Stimulated activated naive CD8-positive, alpha-beta T cell treated with anti-CD3 and anti-CD28 coated beads, Interleukin-15, Interleukin-2, amounts not matched to agents 100 ng/mL and 50 ng/mL, for 24 hours (primary cell): ENCODE measurements around the gene ZNF503.
A peak's percentile ranks its signal among the peaks of the same experiment; 100 is the strongest.

Experiments used
- H3K27ac Mint-ChIP-seq: one replicate; pipeline ENCODE4 v1.8.0; 2021; ENCODE audit warnings: mild to moderate bottlenecking, mixed read lengths
- H3K27me3 Mint-ChIP-seq: one replicate; pipeline ENCODE4 v1.8.0; 2021; ENCODE audit warnings: mixed read lengths
- H3K36me3 Mint-ChIP-seq: one replicate; pipeline ENCODE4 v1.8.0; 2021; ENCODE audit warnings: low read depth, mixed read lengths
- H3K4me1 Mint-ChIP-seq: one replicate; pipeline ENCODE4 v1.8.0; 2021; ENCODE audit warnings: low read depth, mixed read lengths
- H3K4me3 Mint-ChIP-seq: one replicate; pipeline ENCODE4 v1.8.0; 2021; ENCODE audit warnings: mild to moderate bottlenecking, mixed read lengths
- H3K9me3 Mint-ChIP-seq: one replicate; pipeline ENCODE4 v1.8.0; 2021; ENCODE audit warnings: mixed read lengths

The ZNF503 gene

DNA sequence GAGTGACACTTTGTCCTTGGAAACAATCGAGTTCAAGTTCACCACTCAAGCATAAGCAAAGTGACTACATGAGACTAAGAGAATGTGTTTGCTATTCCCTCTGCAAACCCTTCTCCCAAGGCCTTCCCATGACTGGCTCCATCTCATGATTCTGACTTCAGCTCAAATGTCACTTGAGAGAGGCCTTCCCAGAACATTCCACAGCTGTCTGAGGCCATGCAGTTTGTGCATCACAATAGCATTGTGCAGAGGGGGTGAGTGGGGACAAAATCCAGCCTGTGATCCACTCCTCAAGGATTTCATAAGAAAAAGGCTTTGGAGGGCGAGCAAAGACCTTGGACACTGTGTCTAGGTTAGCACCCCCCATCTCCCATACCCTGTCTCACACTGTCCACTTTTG, 23.0 kb upstream of the ZNF503 start:
- H3K4me1 Mint-ChIP-seq = no peaks in the 10 kb centered on the region
- no peak overlapping the region for H3K4me3 Mint-ChIP-seq
- peaks cover 5% of the 10 kb centered on the region for H3K27me3 Mint-ChIP-seq
- no peaks in the 10 kb centered on the region for H3K9me3 Mint-ChIP-seq
- H3K36me3 Mint-ChIP-seq = no peaks in the 10 kb centered on the region
- no peak overlapping the region for H3K27ac Mint-ChIP-seq

DNA sequence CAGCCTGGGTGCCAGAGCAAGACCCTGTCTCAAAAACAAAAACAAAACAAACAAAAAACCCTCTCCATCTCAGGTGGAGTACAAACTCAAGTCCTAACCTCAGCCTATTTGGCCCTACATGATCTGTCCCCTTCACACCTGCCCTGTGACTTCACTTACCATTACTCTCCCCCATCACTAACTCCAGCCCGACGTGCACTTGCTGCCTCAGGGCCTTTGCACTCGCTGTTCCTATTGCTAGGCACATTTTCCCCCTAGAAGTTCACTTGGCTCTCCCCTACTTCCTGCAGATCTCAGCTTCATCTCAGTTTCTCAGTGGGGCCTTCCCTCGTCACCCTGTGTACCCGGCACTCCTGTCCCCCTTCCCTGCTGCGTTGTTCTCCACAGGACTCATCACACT, 21.3 kb upstream of the ZNF503 start:
- Mint-ChIP-seq H3K27me3 (no peaks in the 10 kb centered on the region), H3K27ac (no peak overlapping the region), H3K9me3 (no peaks in the 10 kb centered on the region)

DNA sequence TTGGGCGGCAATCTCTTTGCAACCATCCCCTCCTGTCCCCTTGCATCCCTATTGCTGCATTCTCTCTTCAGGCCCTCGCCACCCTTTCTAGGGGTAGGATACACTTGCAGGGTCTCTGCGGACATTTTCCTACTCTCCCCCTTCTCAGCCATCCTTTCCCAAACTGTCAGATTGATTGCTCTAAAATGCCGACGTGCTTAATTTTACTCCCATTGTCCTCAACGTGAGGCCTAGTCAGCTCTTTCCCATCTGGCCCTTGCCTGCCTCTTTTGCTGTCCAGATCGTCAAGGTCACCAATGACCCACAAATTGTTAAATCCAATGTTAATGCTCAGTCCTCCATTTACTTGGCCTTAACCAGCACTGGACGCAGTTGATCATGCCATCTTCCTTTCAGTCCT, 17.1 kb upstream of the ZNF503 start:
- no peaks in the 10 kb centered on the region for H3K9me3 Mint-ChIP-seq
- no peaks in the 10 kb centered on the region for H3K4me1 Mint-ChIP-seq
- peaks cover 19% of the 10 kb centered on the region for H3K27me3 Mint-ChIP-seq
- H3K36me3 Mint-ChIP-seq = no peaks in the 10 kb centered on the region
- H3K27ac Mint-ChIP-seq = no peak overlapping the region
- H3K4me3 Mint-ChIP-seq = no peak overlapping the region

More for the DNA sequence above, 21.3 kb upstream of the ZNF503 start:
- no peaks in the 10 kb centered on the region for H3K4me1 Mint-ChIP-seq
- no peaks in the 10 kb centered on the region for H3K36me3 Mint-ChIP-seq
- no peak overlapping the region for H3K4me3 Mint-ChIP-seq

DNA sequence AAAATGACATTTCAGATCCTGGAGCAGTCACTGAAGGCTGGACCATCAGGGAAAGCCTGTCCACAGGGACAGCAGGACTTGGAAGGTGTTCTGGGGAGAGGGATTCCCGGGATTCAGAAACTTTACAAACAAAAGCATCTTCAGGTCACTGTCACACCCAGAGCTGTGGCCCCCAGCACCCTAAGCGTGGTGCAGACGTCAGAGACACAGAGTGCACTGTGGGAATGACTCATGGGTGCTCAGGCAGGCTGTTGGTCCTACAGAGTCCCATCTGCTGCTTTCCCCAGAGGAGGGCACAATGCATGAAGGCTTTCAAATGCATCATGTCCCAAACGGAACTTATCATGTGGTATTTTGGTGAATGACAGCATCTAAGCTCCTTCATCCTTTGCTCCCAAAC, 16.7 kb upstream of the ZNF503 start:
- Mint-ChIP-seq H3K27ac (no peak overlapping the region), H3K4me1 (no peaks in the 10 kb centered on the region), H3K36me3 (no peaks in the 10 kb centered on the region), H3K9me3 (no peaks in the 10 kb centered on the region), H3K27me3 (peaks cover 24% of the 10 kb centered on the region), H3K4me3 (no peak overlapping the region)

DNA sequence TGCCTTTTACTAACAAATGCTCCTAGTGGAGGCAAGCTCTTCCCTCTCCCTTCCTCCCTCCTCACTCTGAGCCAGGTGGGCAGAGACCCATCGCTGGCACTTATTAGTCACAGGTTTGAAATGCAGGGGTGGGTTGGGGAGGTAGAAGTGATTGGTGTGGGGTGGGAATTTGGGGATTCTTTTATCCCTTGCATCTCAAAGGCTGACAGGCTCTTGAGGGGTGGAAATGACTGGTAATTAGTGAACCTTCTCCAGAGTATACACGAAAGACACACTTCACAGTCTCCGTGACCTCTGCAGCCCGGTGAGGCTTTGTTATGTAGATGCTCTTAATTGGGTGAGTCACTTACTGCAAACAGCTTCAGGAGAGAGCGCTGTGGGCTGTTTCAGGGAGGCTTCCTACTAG, 16.0 kb upstream of the ZNF503 start:
- Mint-ChIP-seq H3K27ac (no peak overlapping the region), H3K4me3 (no peak overlapping the region), H3K36me3 (no peaks in the 10 kb centered on the region), H3K27me3 (peaks cover 31% of the 10 kb centered on the region), H3K9me3 (no peaks in the 10 kb centered on the region), H3K4me1 (no peaks in the 10 kb centered on the region)

DNA sequence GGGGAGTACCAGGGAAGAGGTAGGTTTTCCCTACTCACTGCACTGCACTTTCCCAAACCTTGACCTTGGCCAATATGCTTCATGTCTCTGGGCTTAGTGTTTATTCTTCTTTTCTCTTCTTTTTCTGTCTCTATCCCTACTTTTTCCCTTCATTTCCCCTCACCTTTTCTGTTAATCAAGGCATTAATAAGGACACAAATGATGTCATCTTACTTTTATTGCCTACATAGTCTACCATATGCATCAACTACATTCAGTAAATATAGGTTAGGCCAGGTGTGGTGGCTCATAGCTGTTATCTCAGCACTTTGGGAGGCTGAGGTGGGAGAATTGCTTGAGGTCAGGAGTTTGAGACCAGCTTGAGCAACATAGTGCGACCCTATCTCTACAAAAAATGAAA, 13.0 kb upstream of the ZNF503 start:
- Mint-ChIP-seq H3K36me3 (peaks cover 3% of the 10 kb centered on the region), H3K4me1 (peaks cover 3% of the 10 kb centered on the region), H3K9me3 (no peaks in the 10 kb centered on the region), H3K27ac (no peak overlapping the region), H3K4me3 (no peak overlapping the region), H3K27me3 (peaks cover 55% of the 10 kb centered on the region)

DNA sequence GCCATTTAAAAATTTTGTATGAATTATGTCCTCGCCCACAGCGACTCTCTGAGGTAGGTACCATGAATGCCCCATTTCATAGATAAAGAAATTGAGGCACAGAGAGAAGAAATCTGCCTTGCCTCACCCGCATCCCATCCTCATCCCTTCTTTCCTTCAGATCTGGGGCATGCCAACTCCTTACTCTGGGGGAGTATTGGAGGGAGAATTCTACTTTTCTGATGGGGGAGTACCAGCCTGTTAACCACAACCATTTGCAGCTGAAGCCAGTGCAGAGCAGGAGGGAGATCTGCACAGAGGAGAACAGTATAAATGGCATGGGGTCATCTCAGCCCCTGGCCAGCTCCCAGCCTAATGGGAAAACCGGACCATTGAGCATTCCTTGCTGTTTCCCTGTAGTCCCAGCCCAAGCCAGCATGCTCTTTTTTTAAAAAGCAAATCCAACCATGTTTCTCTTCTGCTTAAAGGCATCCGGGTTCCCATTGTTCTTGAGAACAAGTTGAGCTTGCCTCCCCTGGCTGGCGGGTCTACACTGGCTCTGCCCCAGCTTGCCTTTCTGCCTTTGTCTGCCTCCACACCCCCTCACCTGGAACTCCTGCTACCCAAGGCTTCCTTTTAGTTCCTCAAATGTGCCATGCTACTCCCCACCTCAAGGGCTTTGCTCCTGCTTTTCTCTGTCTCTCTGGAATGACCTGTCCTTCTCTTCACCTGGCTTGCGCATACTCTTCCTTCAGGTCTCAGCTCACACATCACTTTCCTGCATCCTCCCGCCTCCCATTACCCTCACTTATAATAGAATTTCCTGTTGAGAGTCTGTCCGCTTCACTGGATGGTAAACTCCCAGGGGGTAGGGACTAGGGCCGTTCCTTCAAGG, 8.8 kb upstream of the ZNF503 start:
- Mint-ChIP-seq H3K36me3 (peaks cover 3% of the 10 kb centered on the region), H3K27me3 (peaks cover 69% of the 10 kb centered on the region), H3K4me3 (peak overlapping the region; percentile 65), H3K9me3 (no peaks in the 10 kb centered on the region), H3K27ac (no peak overlapping the region), H3K4me1 (peaks cover 23% of the 10 kb centered on the region)

DNA sequence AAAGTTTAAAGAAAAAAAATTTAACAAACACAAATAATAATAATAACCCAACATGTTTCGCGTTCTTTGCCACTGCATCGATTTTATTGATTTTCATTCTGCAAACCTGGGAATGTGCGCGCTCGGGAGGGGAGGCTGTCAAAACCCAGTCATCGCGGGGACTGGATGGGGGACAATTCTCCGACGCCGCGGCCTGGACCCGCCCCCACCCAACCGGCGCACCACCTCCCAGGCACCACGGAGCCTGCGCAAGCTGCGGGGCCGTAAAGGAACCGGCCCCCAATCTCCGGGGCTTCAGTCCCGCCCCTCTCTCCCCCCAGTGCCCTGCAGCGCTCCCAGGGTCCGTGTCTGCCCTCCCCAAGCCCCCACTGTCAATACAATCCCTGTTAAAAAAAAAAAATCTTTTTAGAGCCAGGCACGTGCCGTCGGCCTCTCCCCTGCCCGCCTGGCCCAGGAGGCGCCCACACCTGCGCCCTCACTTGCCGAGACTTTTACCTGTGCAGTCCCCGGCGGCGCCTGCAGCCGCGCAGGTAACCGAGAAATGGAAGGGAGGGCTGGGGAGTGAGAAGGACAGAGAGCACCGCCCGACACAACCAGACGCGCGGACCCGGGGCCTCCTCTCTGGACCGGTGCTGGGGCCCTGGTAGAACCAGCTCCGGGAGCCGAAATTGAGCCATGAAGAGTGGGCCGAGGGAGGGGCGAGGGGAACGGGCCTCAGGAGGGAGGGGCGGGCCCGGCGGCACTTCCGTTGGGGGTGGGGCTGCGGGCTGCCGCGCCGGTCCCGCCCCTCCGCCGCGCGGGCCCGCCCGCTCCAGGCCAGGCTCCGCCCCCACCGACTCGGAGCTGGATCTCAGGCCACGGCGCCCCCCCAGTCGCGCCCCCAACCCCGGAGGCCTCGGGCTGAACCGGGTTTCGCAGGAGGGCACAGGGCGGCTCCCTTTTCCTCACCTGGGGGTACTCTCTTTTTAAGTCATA, 7.6 kb upstream of the ZNF503 start:
- Mint-ChIP-seq H3K4me1 (peaks cover 24% of the 10 kb centered on the region), H3K4me3 (peak overlapping the region; percentile 69), H3K27me3 (peaks cover 71% of the 10 kb centered on the region), H3K36me3 (peaks cover 3% of the 10 kb centered on the region), H3K9me3 (no peaks in the 10 kb centered on the region), H3K27ac (no peak overlapping the region)

DNA sequence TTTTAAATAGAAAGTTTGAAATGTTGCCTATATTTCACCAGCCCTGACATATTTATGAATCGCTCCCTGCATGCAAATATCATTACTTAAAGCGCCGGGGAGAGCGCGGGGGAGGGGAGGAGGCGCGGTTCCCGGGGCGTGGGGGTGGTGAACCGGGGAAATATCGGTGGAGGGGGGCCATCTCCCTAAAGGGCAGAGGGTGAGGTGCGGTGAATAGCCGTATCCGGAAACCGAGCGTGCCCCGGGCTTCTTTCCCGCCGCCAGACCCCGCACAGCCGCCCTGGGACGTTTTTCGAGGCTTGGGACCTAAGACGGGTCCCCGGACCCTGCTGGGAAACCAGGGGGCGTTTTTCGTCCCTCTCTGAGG, 6.9 kb upstream of the ZNF503 start:
- no peak overlapping the region for H3K27ac Mint-ChIP-seq
- H3K4me3 Mint-ChIP-seq = peak overlapping the region; percentile 69
- peaks cover 29% of the 10 kb centered on the region for H3K4me1 Mint-ChIP-seq
- H3K27me3 Mint-ChIP-seq = peaks cover 71% of the 10 kb centered on the region
- peaks cover 3% of the 10 kb centered on the region for H3K36me3 Mint-ChIP-seq
- no peaks in the 10 kb centered on the region for H3K9me3 Mint-ChIP-seq

DNA sequence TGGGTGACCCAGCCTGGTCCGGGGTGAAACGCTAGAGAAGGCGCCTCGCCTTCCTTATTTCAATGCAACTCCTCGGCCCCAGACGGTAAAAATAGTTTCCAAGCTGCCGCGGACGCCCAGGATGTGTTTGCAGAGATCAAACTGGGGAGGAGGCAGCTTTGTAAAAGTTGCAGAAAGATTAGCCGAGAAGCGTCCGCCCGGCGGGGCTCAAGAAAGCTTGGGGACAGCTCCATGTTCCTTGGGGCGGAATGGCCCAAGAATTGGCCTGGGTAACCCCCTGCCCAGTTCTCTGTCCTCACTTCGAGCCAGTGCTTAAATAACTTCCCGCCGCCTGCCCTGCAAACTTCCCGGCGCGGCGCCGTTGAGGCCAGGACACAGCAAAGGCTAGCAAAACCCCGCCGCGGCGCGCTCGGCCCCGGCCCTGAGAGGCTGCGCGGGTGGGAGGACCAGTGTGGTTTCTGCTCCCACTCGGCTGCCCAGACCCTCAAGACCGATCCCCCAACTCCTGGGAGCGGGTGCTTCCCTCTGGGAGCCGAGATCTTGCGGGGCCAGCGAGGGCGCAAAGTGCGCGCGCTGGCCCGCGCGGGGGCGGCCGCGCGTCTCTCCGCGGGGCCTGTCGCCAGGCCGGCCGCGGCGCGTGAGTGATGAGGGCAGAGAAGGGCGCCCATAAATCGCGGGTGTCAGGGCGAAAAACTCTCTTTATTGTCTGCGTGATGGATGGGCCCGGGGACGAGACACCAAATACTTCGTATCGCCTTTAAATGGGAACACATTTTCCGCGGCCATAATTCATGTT, 6.3 kb upstream of the ZNF503 start:
- Mint-ChIP-seq H3K36me3 (peaks cover 3% of the 10 kb centered on the region), H3K27me3 (peaks cover 71% of the 10 kb centered on the region), H3K27ac (no peak overlapping the region), H3K4me3 (peak overlapping the region; percentile 69), H3K4me1 (peaks cover 35% of the 10 kb centered on the region), H3K9me3 (no peaks in the 10 kb centered on the region)

DNA sequence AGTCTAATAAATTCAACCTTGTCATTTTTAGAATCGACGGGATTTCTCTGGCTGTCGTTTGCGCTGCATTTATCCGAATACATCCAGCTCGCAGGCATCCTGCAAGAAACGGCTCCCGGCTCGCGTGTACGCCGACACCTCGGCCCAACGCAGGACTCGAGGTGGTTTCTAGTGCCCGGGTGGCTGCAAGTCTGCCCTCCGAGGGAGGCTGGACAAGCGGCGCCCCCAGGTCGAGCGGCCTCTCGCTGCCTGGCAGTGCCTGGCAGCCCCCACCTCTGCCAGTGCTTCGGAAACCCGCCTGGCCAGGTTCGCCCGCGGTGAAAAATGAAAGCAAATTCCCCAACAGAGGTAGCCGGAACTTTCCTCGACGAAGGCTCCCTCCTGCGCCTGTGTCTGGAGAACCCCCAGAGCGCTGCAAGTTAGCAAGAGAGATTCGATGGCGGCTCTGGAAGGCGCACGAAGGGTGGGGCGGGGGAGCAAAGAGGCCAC, 5.7 kb upstream of the ZNF503 start:
- Mint-ChIP-seq H3K4me1 (peaks cover 41% of the 10 kb centered on the region), H3K27ac (no peak overlapping the region), H3K9me3 (no peaks in the 10 kb centered on the region), H3K36me3 (peaks cover 3% of the 10 kb centered on the region), H3K4me3 (peak overlapping the region; percentile 60), H3K27me3 (peaks cover 71% of the 10 kb centered on the region)

DNA sequence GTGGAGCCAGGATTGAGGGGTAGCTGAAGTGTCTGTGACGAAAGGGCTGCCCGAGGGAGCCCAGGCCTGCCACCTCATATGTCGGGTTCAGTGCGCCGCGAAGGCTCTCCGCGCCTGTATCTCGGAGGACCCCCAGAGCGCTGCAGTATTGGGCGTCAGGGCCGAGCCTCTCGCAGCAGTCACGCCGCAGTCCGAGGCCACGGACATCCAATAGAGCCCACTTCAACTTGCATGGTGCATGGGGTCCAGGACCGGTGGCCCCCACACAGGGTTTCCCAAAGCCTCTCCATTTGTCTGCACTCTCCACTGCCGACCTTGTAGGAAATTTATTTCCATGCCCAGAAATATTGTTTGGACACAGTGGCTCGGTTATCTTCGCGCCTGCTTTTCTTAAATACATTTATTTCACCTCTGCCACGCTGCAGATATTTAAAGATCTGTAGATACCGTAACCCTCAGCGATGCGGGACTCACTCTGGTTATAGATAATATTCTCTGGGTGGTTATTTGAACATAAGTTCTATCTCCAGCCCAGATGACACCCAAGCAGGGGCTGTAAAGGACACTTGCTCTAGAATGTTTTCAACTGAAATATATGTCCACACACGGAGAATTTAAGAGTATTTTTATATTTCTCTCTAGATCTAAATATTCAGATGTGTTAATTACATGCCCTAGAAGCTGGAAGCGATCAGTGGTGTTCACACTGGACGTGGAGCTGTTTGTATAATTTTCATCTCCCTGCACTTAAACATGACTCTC, 5.1 kb upstream of the ZNF503 start:
- Mint-ChIP-seq H3K9me3 (no peaks in the 10 kb centered on the region), H3K27me3 (peaks cover 77% of the 10 kb centered on the region), H3K27ac (no peak overlapping the region), H3K4me1 (peaks cover 46% of the 10 kb centered on the region), H3K36me3 (peaks cover 3% of the 10 kb centered on the region), H3K4me3 (no peak overlapping the region)

DNA sequence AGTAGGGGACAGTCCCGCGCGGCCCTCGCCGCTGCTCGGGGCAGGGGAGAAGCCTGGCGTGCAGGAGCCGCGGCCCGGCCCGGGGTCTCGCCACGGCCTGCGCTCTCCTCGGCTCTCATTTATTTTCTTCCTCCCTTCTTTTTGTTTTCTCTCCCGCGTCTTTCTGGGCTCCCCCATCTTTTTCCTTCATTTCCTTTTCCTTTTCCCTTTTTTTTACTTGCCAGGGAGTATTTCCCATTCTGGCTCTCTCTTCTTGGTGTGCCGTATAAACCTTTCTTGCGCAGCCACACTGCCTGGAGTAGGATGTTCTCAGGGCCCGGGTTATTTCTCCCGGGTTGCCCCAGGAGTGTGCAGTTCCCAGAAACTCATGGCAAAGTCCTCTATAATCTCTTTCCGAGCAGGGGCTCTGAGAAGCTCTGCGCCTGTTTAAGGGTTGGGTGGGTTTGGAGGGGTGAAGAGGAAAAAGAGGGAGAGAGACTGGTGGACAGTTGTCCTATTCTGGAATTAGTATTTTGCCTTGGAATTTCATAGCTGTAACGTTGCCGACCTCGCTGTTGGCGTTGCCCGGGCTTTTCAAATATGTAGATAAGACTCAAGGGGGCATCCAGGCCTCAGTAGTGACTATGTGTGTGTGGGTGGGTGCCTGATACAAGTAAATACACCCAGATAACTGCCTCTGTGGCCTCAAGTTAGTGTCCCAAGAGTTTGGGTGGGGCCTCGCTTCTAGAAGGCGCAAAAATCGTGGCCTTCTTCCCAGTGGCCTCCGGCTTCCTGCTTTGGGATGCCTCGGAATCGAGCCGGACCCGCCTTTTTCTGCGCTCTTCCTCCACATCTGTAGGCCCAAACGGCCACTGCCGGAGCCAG, 4.3 kb upstream of the ZNF503 start:
- no peak overlapping the region for H3K27ac Mint-ChIP-seq
- peaks cover 48% of the 10 kb centered on the region for H3K4me1 Mint-ChIP-seq
- no peaks in the 10 kb centered on the region for H3K9me3 Mint-ChIP-seq
- peaks cover 69% of the 10 kb centered on the region for H3K27me3 Mint-ChIP-seq
- no peak overlapping the region for H3K4me3 Mint-ChIP-seq
- peaks cover 3% of the 10 kb centered on the region for H3K36me3 Mint-ChIP-seq
